ENCODE results near the gene HPSE2. TPM values are rescaled to one million over a fixed set of nuclear protein-coding genes. Genes with fewer than 3 reads are reported as not detected.

Gene HPSE2
- total RNA-seq, 4 donors from 2014 or later: not detected

DNA sequence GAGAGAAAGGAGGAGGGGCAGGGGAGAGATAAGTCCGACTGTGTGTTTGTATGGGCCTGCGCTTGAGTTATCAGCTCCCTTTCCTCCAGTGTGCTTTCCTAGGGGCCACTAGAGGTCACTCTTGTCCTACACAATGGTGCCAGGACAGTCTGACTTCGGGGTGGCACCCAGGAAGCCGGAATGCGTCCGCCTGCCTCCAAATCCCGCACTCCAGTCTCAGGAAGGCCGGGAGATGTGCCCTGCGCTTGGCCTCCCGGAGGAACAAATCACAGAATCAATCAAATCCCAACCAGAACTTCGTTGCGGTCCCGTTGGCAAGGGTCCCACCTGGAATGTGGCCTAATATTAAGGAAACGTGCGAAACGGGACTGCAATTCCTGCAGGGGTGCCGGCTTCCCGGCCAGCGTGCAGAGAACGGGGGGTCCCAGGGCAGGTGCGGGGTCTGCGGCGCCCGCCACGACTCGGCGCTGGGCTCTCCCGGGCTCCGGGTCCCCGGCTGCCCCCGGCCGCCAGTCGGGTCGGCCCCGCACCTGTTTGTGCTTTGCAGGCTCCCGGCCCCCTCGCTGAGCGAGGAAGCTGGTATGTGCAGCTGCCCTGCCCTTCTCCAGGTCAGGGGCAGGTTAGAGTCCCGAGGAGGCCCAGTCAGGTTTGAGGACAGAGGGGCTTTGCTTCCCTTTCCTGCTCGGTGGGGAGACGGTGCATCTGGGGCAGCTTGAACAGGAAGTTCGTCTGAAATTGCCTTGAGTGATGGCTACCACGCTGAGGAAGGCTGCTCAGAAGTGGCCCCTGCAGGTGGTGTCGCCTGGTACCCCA is 767.9 kb downstream of the HPSE2 start:
- H3K27ac ChIP-seq: no peak overlapping the region
- intact Hi-C loops (cut with DNase I): loop anchor here (2.0 to 5.0 kb wide), 2 partner anchors 195 to 779 kb away; no protein-coding TSS in a partner anchor
- peak overlapping the region in 2 of 3 donors; percentile 14 to 48 for H3K4me3 ChIP-seq (replicated peaks in 1 of 3)
- H3K27me3 ChIP-seq: no peaks in the 10 kb centered on the region
- TF ChIP-seq POLR2A (IDR thresholded peaks at IDR 0.05): no peak
- TF ChIP-seq, protein P1, sequence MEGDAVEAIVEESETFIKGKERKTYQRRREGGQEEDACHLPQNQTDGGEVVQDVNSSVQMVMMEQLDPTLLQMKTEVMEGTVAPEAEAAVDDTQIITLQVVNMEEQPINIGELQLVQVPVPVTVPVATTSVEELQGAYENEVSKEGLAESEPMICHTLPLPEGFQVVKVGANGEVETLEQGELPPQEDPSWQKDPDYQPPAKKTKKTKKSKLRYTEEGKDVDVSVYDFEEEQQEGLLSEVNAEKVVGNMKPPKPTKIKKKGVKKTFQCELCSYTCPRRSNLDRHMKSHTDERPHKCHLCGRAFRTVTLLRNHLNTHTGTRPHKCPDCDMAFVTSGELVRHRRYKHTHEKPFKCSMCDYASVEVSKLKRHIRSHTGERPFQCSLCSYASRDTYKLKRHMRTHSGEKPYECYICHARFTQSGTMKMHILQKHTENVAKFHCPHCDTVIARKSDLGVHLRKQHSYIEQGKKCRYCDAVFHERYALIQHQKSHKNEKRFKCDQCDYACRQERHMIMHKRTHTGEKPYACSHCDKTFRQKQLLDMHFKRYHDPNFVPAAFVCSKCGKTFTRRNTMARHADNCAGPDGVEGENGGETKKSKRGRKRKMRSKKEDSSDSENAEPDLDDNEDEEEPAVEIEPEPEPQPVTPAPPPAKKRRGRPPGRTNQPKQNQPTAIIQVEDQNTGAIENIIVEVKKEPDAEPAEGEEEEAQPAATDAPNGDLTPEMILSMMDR (IDR thresholded peaks at IDR 0.05): peak; percentile 54 to 93 (median 82)
- WGBS, 2 donors: 1 to 9% methylated on average over 17 to 22 of the region's 44 CpGs
- H3K4me1 ChIP-seq: peaks cover 0 to 3% of the 10 kb centered on the region in 2 donors
- DNase-seq: peak; percentile 70 to 74
- H3K9me3 ChIP-seq: no peaks in the 10 kb centered on the region
- H3K36me3 ChIP-seq: no peaks in the 10 kb centered on the region

DNA sequence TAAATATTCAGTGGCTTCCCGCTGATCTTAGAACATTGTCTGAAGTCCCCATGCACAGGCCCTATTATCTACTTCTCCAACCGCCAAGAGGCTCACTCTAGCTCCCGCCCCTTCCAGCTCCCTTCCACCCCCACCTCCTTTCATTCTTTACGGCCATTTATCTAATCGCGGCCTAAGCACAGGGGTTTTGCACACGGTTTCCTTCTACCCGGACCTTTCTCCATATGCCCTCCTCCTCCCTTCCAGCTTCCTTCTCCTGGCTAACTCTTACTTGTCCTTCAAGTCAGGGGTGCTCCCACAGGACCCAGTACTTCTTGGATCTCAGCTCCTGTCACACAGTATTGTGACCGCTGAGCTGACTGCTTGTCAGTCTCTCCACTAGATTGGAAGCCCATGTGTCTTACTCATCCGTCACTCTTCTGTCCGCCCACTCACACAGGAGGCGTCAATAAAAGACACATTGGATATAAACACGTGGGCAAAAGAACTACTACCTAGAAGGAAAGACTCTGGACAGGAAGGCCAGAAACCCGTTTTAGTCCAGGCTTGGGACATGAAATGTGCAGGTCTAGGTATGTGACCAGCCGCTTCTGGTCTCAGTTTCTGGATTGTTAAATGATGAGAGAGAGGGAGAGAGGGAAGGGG is 768.7 kb downstream of the HPSE2 start:
- H3K4me1 ChIP-seq: peaks cover 0 to 3% of the 10 kb centered on the region in 2 donors
- no peak overlapping the region for H3K4me3 ChIP-seq (replicated peaks in 1 of 3)
- no peaks in the 10 kb centered on the region for H3K27me3 ChIP-seq
- TF ChIP-seq, protein P1 (IDR thresholded peaks at IDR 0.05): no peak
- no peak for TF ChIP-seq POLR2A (IDR thresholded peaks at IDR 0.05)
- intact Hi-C loops (cut with DNase I): loop anchor here (5.0 kb wide), 1 partner anchor 195 kb away; no protein-coding TSS in a partner anchor
- no peak overlapping the region for H3K27ac ChIP-seq
- H3K9me3 ChIP-seq: no peaks in the 10 kb centered on the region
- WGBS, 2 donors: 66 to 68% methylated on average over 15 of the region's 15 CpGs
- H3K36me3 ChIP-seq: no peaks in the 10 kb centered on the region
- DNase-seq: no peak

DNA sequence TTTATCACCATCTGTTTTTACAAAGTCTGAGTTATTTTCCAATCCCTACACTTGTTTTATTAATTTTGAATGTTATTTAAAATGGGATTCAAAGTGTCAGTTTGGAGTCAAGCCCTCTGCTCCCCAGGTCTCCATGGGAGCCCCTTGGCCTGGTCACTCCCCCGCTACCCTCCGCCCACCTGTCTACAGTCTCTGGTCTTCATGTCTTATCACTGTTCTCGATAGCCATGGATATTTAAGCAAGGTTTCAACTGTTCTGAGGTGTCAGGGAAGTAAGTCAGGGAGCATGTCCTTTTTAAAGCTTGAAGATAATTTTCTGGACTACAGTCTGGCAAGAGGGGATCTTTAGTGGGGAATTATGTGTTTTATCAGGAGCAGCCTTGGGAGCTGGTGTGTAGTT is 769.8 kb downstream of the HPSE2 start:
- H3K36me3 ChIP-seq: no peaks in the 10 kb centered on the region
- intact Hi-C loops (cut with DNase I): loop anchor here (5.0 kb wide), 1 partner anchor 196 kb away; no protein-coding TSS in a partner anchor
- 90 to 97% methylated on average over 3 of the region's 3 CpGs for WGBS, 2 donors
- peaks cover 0 to 7% of the 10 kb centered on the region in 2 donors for H3K4me1 ChIP-seq
- no peaks in the 10 kb centered on the region for H3K9me3 ChIP-seq
- TF ChIP-seq POLR2A (IDR thresholded peaks at IDR 0.05): no peak
- TF ChIP-seq, protein P1 (IDR thresholded peaks at IDR 0.05): no peak
- H3K4me3 ChIP-seq (replicated peaks in 1 of 3): no peak overlapping the region
- no peak overlapping the region for H3K27ac ChIP-seq
- no peak for DNase-seq
- no peaks in the 10 kb centered on the region for H3K27me3 ChIP-seq

DNA sequence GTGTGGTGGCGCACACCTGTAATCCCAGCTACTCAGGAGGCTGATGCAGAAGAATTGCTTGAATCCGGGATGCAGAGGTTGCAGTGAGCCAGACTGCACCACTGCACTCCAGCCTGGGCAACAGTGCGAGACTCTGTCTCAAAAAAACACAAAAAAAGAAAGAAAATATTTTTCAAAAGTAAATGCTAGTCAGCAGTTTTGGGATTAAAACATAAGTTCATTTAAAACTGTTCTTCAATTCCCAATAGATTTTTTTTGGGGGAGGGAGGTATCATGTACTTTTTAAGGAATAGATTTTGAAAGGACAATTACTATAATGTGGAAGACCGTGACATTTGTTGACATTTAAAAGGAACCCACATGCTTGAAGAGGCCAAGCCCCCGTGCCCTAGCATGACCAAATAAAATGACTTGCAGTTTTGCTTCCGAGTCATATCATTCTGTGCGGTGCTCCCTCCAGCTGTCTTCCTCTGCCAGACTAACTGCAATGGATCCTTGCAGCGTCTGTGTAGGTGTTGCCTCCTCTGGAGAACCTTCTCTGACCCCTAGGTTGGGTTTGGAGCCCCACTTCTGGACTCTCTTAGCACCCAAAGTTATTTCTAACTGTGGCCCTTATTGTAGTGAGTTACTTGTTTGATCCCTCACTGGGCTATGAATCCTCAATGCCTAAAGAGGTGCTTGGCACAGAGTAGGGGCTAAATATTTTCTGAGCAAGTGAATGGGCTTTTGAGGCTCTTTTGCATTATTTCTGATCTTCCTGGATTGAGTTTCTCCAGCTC is 771.5 kb downstream of the HPSE2 start:
- H3K4me3 ChIP-seq (replicated peaks in 1 of 3): no peak overlapping the region
- intact Hi-C loops (cut with DNase I): no loop called here
- no peak for DNase-seq
- no peak overlapping the region for H3K27ac ChIP-seq
- WGBS, 2 donors: 68 to 79% methylated on average over 8 of the region's 8 CpGs
- no peaks in the 10 kb centered on the region for H3K27me3 ChIP-seq
- TF ChIP-seq POLR2A (IDR thresholded peaks at IDR 0.05): no peak
- TF ChIP-seq, protein P1 (IDR thresholded peaks at IDR 0.05): no peak
- no peaks in the 10 kb centered on the region for H3K36me3 ChIP-seq
- H3K9me3 ChIP-seq: no peaks in the 10 kb centered on the region
- peaks cover 0 to 7% of the 10 kb centered on the region in 2 donors for H3K4me1 ChIP-seq
